Activated naive CD8-positive, alpha-beta T cell treated with anti-CD3 and anti-CD28 coated beads for 36 hours (primary cell): ENCODE results near the gene TMEM248. TPM values are rescaled to one million over a fixed set of nuclear protein-coding genes. Genes with fewer than 3 reads are reported as not detected.
"Not testable (repeated sequence)": the region's sequence is repeated elsewhere in the genome, so short reads cannot be mapped to it uniquely, and the experiment has no call there.

Experiments used
- DNase-seq: peaks from one replicate; pipeline ENCODE4 v3.0.0; 2021
- H3K27ac Mint-ChIP-seq: one replicate; pipeline ENCODE4 v1.8.0; 2022; ENCODE audit warnings: mild to moderate bottlenecking, moderate library complexity, mixed read lengths
- H3K27me3 Mint-ChIP-seq: one replicate; pipeline ENCODE4 v1.8.0; 2022; ENCODE audit warnings: mild to moderate bottlenecking, mixed read lengths
- H3K36me3 Mint-ChIP-seq: one replicate; pipeline ENCODE4 v1.8.0; 2021; ENCODE audit warnings: mild to moderate bottlenecking, mixed read lengths
- H3K4me1 Mint-ChIP-seq: one replicate; pipeline ENCODE4 v1.8.0; 2021; ENCODE audit warnings: mixed read lengths
- H3K4me3 Mint-ChIP-seq: one replicate; pipeline ENCODE4 v1.8.0; 2022; ENCODE audit warnings: mild to moderate bottlenecking, moderate library complexity, mixed read lengths
- H3K9me3 Mint-ChIP-seq: one replicate; pipeline ENCODE4 v1.8.0; 2022; ENCODE audit warnings: mixed read lengths
- total RNA-seq, 2 experiments: library from RNA; stranded (reverse); gene quantifications; one replicate each; pipeline ENCODE4 v1.2.3, GENCODE V29; 2021

Gene TMEM248
- total RNA-seq: 10 to 100 TPM; 80.3 to 82.6 TPM

DNA sequence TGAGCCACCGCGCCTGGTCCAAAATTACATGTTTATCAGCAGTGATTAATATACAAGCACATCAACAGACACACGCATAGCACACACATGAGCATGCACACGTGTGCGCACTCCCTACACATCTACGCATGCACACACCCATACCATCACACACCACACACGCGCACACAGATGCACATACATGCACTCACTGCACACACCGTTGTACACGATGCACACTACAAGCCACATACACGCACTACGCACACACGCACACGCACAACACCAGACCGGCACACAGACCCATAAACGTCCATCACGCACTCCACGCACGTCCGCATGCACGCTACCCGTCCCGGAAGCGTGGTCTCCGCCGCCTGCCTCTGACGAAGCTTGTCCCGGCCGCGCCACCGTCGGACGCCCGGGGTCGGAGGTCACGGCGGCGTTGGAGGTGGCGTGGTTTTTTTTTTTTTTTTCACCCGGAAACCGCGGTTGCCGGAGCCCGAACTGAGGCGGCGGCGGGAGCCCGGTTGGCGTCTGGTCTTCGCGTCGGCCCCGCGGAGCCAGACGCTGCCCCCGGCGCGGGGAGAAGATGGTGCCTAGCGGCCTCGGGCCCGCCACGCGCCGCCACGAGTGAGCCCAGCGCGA is at the start of gene TMEM248:
Gene TMEM248, plus strand, starts transcription at position 457 of the 627 bp plus-strand sequence. CDS start 20,641 bp downstream, outside the sequence.
- Mint-ChIP-seq H3K4me1 (peaks cover 23% of the 10 kb centered on the region), H3K36me3 (peaks cover 26% of the 10 kb centered on the region), H3K27me3 (peaks cover 4% of the 10 kb centered on the region), H3K4me3 (peak within 1 kb of the TSS; percentile 92), H3K9me3 (peaks cover 1% of the 10 kb centered on the region), H3K27ac (peak within 1 kb of the TSS; percentile 96)
- peak; percentile 94 for DNase-seq

GRCh38 chr7:66873476-66873875 is 47.5 kb upstream of the TMEM248 start:
- Mint-ChIP-seq H3K27me3 (no peaks in the 10 kb centered on the region), H3K4me3 (no peak overlapping the region), H3K36me3 (peaks cover 6% of the 10 kb centered on the region), H3K4me1 (peaks cover 15% of the 10 kb centered on the region), H3K9me3 (no peaks in the 10 kb centered on the region), H3K27ac (no peak overlapping the region)
- DNase-seq: no peak

DNA sequence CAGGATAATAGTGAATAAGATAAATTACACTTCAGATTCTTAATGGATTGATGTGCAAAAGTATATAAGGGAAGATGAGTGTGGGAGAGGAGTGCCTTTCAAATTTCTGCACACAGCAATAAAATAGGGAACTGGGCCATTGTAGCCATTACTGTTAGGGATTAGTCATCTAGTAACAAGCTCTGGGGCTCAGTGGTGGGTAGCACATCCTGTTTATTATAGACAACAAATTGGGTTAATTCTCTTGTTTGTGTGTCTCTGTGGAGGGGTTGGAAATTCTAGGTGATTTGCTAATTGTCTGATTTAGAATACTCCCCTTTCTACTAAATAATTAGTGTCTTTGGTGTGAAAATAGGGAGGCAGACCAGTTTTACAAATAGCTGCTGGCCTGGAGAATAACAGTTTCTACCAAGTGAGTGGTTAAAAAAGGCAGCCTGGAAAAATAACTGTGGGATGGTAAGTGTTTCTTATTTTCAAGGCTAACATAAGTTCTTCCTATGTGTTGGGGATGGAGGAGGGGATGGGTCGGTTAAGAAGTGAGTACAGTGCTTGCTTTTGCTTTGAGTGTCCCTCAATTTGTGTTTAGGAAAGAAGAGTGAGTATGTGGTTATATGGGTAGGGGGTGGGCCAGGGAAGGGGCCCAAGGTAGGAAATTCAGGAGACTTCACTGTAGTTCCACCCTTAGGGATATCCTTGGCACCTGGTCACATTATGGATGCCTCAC is 43.3 kb upstream of the TMEM248 start:
- Mint-ChIP-seq H3K27ac (no peak overlapping the region), H3K36me3 (no peaks in the 10 kb centered on the region), H3K9me3 (no peaks in the 10 kb centered on the region), H3K4me3 (no peak overlapping the region), H3K4me1 (peaks cover 7% of the 10 kb centered on the region), H3K27me3 (no peaks in the 10 kb centered on the region)
- no peak for DNase-seq

GRCh38 chr7:66878301-66878685 is 42.7 kb upstream of the TMEM248 start:
- not testable (repeated sequence) for H3K4me3 Mint-ChIP-seq, H3K27me3 Mint-ChIP-seq, H3K4me1 Mint-ChIP-seq, H3K9me3 Mint-ChIP-seq, H3K27ac Mint-ChIP-seq, DNase-seq, H3K36me3 Mint-ChIP-seq

DNA sequence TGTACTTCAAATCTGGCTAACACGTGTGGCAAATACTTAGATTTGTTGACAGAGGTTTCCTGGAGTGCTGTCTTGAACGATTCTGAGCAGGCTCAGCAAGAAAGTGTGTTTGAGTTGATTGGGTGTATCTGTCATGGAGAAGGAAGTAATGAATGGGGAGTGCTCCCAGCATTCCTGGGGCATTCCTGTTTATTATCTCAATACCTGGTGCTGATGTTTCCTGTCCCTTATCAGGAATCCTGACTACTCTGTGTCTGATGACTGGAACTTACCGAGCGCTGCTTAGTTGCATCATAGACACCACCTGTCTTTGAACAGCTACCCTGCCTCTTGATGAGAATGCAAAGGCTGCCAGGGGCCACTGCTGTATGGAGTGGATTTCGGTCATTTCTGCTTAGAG is 41.0 kb upstream of the TMEM248 start:
- Mint-ChIP-seq H3K4me1 (peaks cover 12% of the 10 kb centered on the region), H3K27ac (no peak overlapping the region), H3K9me3 (no peaks in the 10 kb centered on the region), H3K4me3 (no peak overlapping the region), H3K36me3 (no peaks in the 10 kb centered on the region), H3K27me3 (no peaks in the 10 kb centered on the region)
- DNase-seq: no peak

- peaks cover 12% of the 10 kb centered on the region for H3K4me1 Mint-ChIP-seq
- not testable (repeated sequence) for H3K27me3 Mint-ChIP-seq, H3K36me3 Mint-ChIP-seq, H3K9me3 Mint-ChIP-seq, DNase-seq, H3K4me3 Mint-ChIP-seq, H3K27ac Mint-ChIP-seq
Observed at GRCh38 chr7:66880577-66880976, 40.4 kb upstream of the TMEM248 start.

- no peak overlapping the region for H3K27ac Mint-ChIP-seq
- DNase-seq: no peak
- H3K36me3 Mint-ChIP-seq: peaks cover 4% of the 10 kb centered on the region
- H3K4me1 Mint-ChIP-seq: peaks cover 14% of the 10 kb centered on the region
- H3K4me3 Mint-ChIP-seq: no peak overlapping the region
- no peaks in the 10 kb centered on the region for H3K9me3 Mint-ChIP-seq
- H3K27me3 Mint-ChIP-seq: no peaks in the 10 kb centered on the region
Observed at GRCh38 chr7:66883716-66884115, 37.3 kb upstream of the TMEM248 start.

- DNase-seq, H3K27ac Mint-ChIP-seq, H3K9me3 Mint-ChIP-seq, H3K4me3 Mint-ChIP-seq, H3K27me3 Mint-ChIP-seq, H3K36me3 Mint-ChIP-seq: not testable (repeated sequence)
- peaks cover 14% of the 10 kb centered on the region for H3K4me1 Mint-ChIP-seq
Observed at GRCh38 chr7:66884556-66884955, 36.5 kb upstream of the TMEM248 start.

DNA sequence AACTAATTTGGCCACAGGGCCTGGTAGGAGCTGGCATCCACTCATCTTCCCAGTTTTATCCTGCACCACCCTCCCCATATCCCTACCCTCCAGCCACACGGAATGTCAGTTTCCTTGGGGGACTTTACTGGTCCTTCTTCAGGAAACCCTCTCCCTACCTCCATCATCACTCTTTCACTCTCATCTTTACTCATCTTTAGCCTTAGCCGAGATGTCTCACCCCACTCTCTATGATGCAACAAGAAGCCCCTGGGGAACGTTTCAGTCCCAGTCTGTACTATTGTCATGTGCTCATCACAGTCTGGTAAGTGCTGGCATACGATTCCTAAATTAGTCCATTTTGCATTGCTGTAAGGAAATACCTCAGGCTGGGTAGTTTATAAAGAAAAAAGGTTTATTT is 34.9 kb upstream of the TMEM248 start:
- no peak for DNase-seq
- peaks cover 4% of the 10 kb centered on the region for H3K36me3 Mint-ChIP-seq
- H3K4me3 Mint-ChIP-seq: no peak overlapping the region
- no peaks in the 10 kb centered on the region for H3K27me3 Mint-ChIP-seq
- peaks cover 14% of the 10 kb centered on the region for H3K4me1 Mint-ChIP-seq
- no peak overlapping the region for H3K27ac Mint-ChIP-seq
- H3K9me3 Mint-ChIP-seq: no peaks in the 10 kb centered on the region

DNA sequence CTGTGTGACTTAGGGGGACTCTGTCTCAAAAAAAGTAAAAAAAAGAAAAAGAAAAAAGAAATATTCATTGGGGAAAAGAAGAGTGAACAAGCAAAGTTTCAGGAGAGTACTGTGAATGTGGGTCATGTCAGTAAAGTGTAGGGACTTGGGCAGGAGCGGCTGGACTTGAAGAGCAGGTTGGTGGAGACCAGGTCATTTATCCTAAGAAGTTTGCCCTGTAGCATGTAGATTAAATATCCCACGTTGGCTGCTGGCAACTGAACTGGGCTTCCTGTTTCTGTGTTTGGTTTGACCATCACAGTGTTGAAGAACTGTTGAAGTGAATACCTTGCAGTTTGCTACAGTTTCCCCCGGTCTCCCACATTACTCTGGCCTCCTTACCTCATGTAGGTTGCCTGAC is 32.8 kb upstream of the TMEM248 start:
- not testable (repeated sequence) for H3K4me3 Mint-ChIP-seq, H3K27me3 Mint-ChIP-seq, H3K36me3 Mint-ChIP-seq, H3K9me3 Mint-ChIP-seq, DNase-seq
- H3K27ac Mint-ChIP-seq: peak overlapping the region; percentile 51
- peaks cover 14% of the 10 kb centered on the region for H3K4me1 Mint-ChIP-seq

- peaks cover 4% of the 10 kb centered on the region for H3K36me3 Mint-ChIP-seq
- H3K4me1 Mint-ChIP-seq: no peaks in the 10 kb centered on the region
- H3K9me3 Mint-ChIP-seq: no peaks in the 10 kb centered on the region
- DNase-seq: no peak
- H3K4me3 Mint-ChIP-seq: no peak overlapping the region
- H3K27ac Mint-ChIP-seq: no peak overlapping the region
- H3K27me3 Mint-ChIP-seq: no peaks in the 10 kb centered on the region
Observed at GRCh38 chr7:66894463-66895080, 26.5 kb upstream of the TMEM248 start.

DNA sequence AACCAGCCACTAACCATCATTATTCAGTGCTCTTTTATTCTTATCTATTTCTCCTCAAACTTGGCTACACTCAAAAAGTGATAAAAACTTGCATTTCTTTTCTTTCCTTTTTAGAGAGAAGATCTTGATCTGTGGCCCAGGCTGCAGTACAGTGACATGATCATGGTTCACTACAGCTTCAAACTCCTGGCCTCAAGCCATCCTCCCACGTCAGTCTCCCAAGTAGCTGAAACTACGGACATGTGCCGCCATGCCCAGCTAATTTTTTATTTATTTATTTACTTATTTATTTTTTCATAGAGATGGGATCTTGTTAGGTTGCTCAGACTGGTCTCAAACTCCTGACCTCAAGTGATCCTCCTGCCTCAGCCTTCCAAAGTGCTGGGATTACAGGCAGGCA is 24.6 kb upstream of the TMEM248 start:
- H3K27ac Mint-ChIP-seq: no peak overlapping the region
- no peaks in the 10 kb centered on the region for H3K9me3 Mint-ChIP-seq
- no peak for DNase-seq
- H3K36me3 Mint-ChIP-seq: peaks cover 4% of the 10 kb centered on the region
- H3K27me3 Mint-ChIP-seq: no peaks in the 10 kb centered on the region
- no peaks in the 10 kb centered on the region for H3K4me1 Mint-ChIP-seq
- no peak overlapping the region for H3K4me3 Mint-ChIP-seq

GRCh38 chr7:66899552-66900280 is 21.3 kb upstream of the TMEM248 start:
- Mint-ChIP-seq H3K27ac (no peak overlapping the region), H3K9me3 (no peaks in the 10 kb centered on the region), H3K27me3 (no peaks in the 10 kb centered on the region), H3K4me3 (no peak overlapping the region), H3K36me3 (peaks cover 1% of the 10 kb centered on the region), H3K4me1 (no peaks in the 10 kb centered on the region)
- DNase-seq: no peak

GRCh38 chr7:66901941-66902843 is 18.8 kb upstream of the TMEM248 start:
- peaks cover 1% of the 10 kb centered on the region for H3K36me3 Mint-ChIP-seq

More at GRCh38 chr7:66901941-66902843, 18.8 kb upstream of the TMEM248 start:
- H3K27me3 Mint-ChIP-seq: no peaks in the 10 kb centered on the region
- no peaks in the 10 kb centered on the region for H3K9me3 Mint-ChIP-seq
- no peak overlapping the region for H3K27ac Mint-ChIP-seq
- H3K4me1 Mint-ChIP-seq: no peaks in the 10 kb centered on the region
- no peak for DNase-seq
- H3K4me3 Mint-ChIP-seq: no peak overlapping the region
